ENCODE results near the gene OSGIN1. TPM values are rescaled to one million over a fixed set of nuclear protein-coding genes. Genes with fewer than 3 reads are reported as not detected.

Gene OSGIN1
- total RNA-seq, 2 donors from 2014 or later: 9.4 to 11.9 TPM

- Histone ChIP-seq H3K36me3 (no peaks in the 10 kb centered on the region), H3K9ac (ENCODE audit: low read depth in 2 of 2, low read length in 2 of 2) (no peak overlapping the region), H3K9me3 (no peaks in the 10 kb centered on the region), H3K27me3 (no peaks in the 10 kb centered on the region), H3K4me3 (no peak overlapping the region), H3K27ac (no peak overlapping the region), H3K4me1 (no peaks in the 10 kb centered on the region)
- intact Hi-C loops (cut with DNase I): loop anchor here (10.0 kb wide), 2 partner anchors 225 to 525 kb away; partner anchors contain the start of gene TAF1C
- no peak for DNase-seq
- TF ChIP-seq CTCF (IDR thresholded peaks at IDR 0.05): no peak
These were observed 6.8 kb downstream of the OSGIN1 start for GRCh38 chr16:83959656-83960434.

GRCh38 chr16:83960521-83961249 is 7.6 kb downstream of the OSGIN1 start:
- no peaks in the 10 kb centered on the region for H3K36me3 ChIP-seq

GRCh38 chr16:83961591-83961990 is 8.6 kb downstream of the OSGIN1 start:
- H3K27ac ChIP-seq: no peak overlapping the region
- DNase-seq: no peak
- no peak for TF ChIP-seq CTCF (IDR thresholded peaks at IDR 0.05)
- no peak overlapping the region for H3K9ac ChIP-seq (ENCODE audit: low read depth in 2 of 2, low read length in 2 of 2)
- no peaks in the 10 kb centered on the region for H3K36me3 ChIP-seq
- no peaks in the 10 kb centered on the region for H3K9me3 ChIP-seq
- H3K4me1 ChIP-seq: no peaks in the 10 kb centered on the region
- no peaks in the 10 kb centered on the region for H3K27me3 ChIP-seq
- intact Hi-C loops (cut with DNase I): loop anchor here (10.0 kb wide), 2 partner anchors 223 to 523 kb away; partner anchors contain the start of gene TAF1C
- no peak overlapping the region for H3K4me3 ChIP-seq

More at GRCh38 chr16:83960521-83961249, 7.6 kb downstream of the OSGIN1 start:
- Histone ChIP-seq H3K27ac (no peak overlapping the region), H3K9me3 (no peaks in the 10 kb centered on the region), H3K4me3 (no peak overlapping the region), H3K27me3 (no peaks in the 10 kb centered on the region), H3K9ac (ENCODE audit: low read depth in 2 of 2, low read length in 2 of 2) (no peak overlapping the region), H3K4me1 (no peaks in the 10 kb centered on the region)
- DNase-seq: no peak
- intact Hi-C loops (cut with DNase I): loop anchor here (10.0 kb wide), 2 partner anchors 224 to 524 kb away; partner anchors contain the start of gene TAF1C
- TF ChIP-seq CTCF (IDR thresholded peaks at IDR 0.05): no peak

- H3K36me3 ChIP-seq: no peaks in the 10 kb centered on the region
- H3K4me3 ChIP-seq: no peak overlapping the region
- no peaks in the 10 kb centered on the region for H3K9me3 ChIP-seq
- DNase-seq: no peak
- no peak for TF ChIP-seq CTCF (IDR thresholded peaks at IDR 0.05)
- intact Hi-C loops (cut with DNase I): loop anchor here (10.0 kb wide), 2 partner anchors 221 to 521 kb away; partner anchors contain the start of gene TAF1C
- no peak overlapping the region for H3K9ac ChIP-seq (ENCODE audit: low read depth in 2 of 2, low read length in 2 of 2)
- H3K27me3 ChIP-seq: no peaks in the 10 kb centered on the region
- no peak overlapping the region for H3K27ac ChIP-seq
- no peaks in the 10 kb centered on the region for H3K4me1 ChIP-seq
These were observed 10.5 kb downstream of the OSGIN1 start for GRCh38 chr16:83963277-83964119.

All from colonic mucosa (tissue), 4 donors.